ENCODE results near the gene LUC7L3.
"Not testable (repeated sequence)": the region's sequence is repeated elsewhere in the genome, so short reads cannot be mapped to it uniquely, and the experiment has no call there.

The LUC7L3 gene

GRCh38 chr17:50686494-50687199 is 32.8 kb upstream of the LUC7L3 start:
- no peak for DNase-seq

- DNase-seq: no peak
Measured at GRCh38 chr17:50687200-50688066, 32.0 kb upstream of the LUC7L3 start.

- no peak for DNase-seq
Measured at GRCh38 chr17:50688245-50688644, 31.2 kb upstream of the LUC7L3 start.

- DNase-seq: no peak
Measured at GRCh38 chr17:50689251-50689650, 30.2 kb upstream of the LUC7L3 start.

- DNase-seq: no peak
Measured at GRCh38 chr17:50689956-50690886, 29.2 kb upstream of the LUC7L3 start.

GRCh38 chr17:50690887-50691549 is 28.4 kb upstream of the LUC7L3 start:
- DNase-seq: no peak

GRCh38 chr17:50691550-50692447 is 27.6 kb upstream of the LUC7L3 start:
- no peak for DNase-seq

GRCh38 chr17:50692448-50693035 is 26.9 kb upstream of the LUC7L3 start:
- no peak for DNase-seq

- DNase-seq: no peak
Measured at GRCh38 chr17:50693036-50693682, 26.2 kb upstream of the LUC7L3 start.

- no peak for DNase-seq
Measured at GRCh38 chr17:50696365-50696879, 23.0 kb upstream of the LUC7L3 start.

- no peak for DNase-seq
Measured at GRCh38 chr17:50697062-50697461, 22.3 kb upstream of the LUC7L3 start.

GRCh38 chr17:50697663-50698272 is 21.6 kb upstream of the LUC7L3 start:
- no peak for DNase-seq

GRCh38 chr17:50699410-50699809 is 20.0 kb upstream of the LUC7L3 start:
- DNase-seq: no peak

- no peak for DNase-seq
Measured at GRCh38 chr17:50703162-50703561, 16.2 kb upstream of the LUC7L3 start.

- DNase-seq: peak; percentile 93
Measured at GRCh38 chr17:50707289-50708049, 11.9 kb upstream of the LUC7L3 start, which contains the start of gene ANKRD40. Gene ANKRD40, minus strand, starts transcription at chr17:50707914. Its CDS starts 260 bp downstream, at chr17:50707654.

GRCh38 chr17:50708050-50709000 is 11.1 kb upstream of the LUC7L3 start:
- peak; percentile 27 for DNase-seq

- not testable (repeated sequence) for DNase-seq
Measured at GRCh38 chr17:50709053-50709452, 10.3 kb upstream of the LUC7L3 start.

GRCh38 chr17:50710025-50710424 is 9.4 kb upstream of the LUC7L3 start:
- DNase-seq: no peak
